Left forelimb (tissue), 1 donor: Measurements from ENCODE around the gene ASPHD2.
"Not testable (repeated sequence)": the region's sequence is repeated elsewhere in the genome, so short reads cannot be mapped to it uniquely, and the experiment has no call there.

Source experiments
- DNase-seq: peaks from one replicate; pipeline ENCODE4 v3.0.0-alpha.2; 2018; ENCODE audit warnings: low spot score

The ASPHD2 gene

GRCh38 chr22:26428515-26429457 is at the start of gene ASPHD2:
TSS of gene ASPHD2 (plus strand) at chr22:26429260. CDS start at chr22:26433616, 4,356 bp downstream.
- peak; percentile 89 for DNase-seq

- no peak for DNase-seq
Measured at GRCh38 chr22:26380072-26380830, 48.8 kb upstream of the ASPHD2 start.

GRCh38 chr22:26382782-26383181 is 46.3 kb upstream of the ASPHD2 start:
- DNase-seq: no peak

- no peak for DNase-seq
Measured at GRCh38 chr22:26383968-26384556, 45.0 kb upstream of the ASPHD2 start.

- DNase-seq: no peak
Measured at GRCh38 chr22:26385164-26385563, 43.9 kb upstream of the ASPHD2 start.

GRCh38 chr22:26389125-26389524 is 39.9 kb upstream of the ASPHD2 start:
- DNase-seq: no peak

GRCh38 chr22:26391091-26391490 is 38.0 kb upstream of the ASPHD2 start:
- no peak for DNase-seq

- no peak for DNase-seq
Measured at GRCh38 chr22:26391623-26392022, 37.4 kb upstream of the ASPHD2 start.

- DNase-seq: no peak
Measured at GRCh38 chr22:26393929-26394328, 35.1 kb upstream of the ASPHD2 start.

- DNase-seq: no peak
Measured at GRCh38 chr22:26394777-26395176, 34.3 kb upstream of the ASPHD2 start.

GRCh38 chr22:26395926-26396325 is 33.1 kb upstream of the ASPHD2 start:
- no peak for DNase-seq

- DNase-seq: no peak
Measured at GRCh38 chr22:26398741-26399153, 30.3 kb upstream of the ASPHD2 start.

- no peak for DNase-seq
Measured at GRCh38 chr22:26399289-26399688, 29.8 kb upstream of the ASPHD2 start.

- DNase-seq: no peak
Measured at GRCh38 chr22:26401726-26402125, 27.3 kb upstream of the ASPHD2 start.

- DNase-seq: no peak
Measured at GRCh38 chr22:26404851-26405421, 24.1 kb upstream of the ASPHD2 start.

GRCh38 chr22:26406118-26406517 is 22.9 kb upstream of the ASPHD2 start:
- DNase-seq: no peak

- not testable (repeated sequence) for DNase-seq
Measured at GRCh38 chr22:26408562-26409220, 20.4 kb upstream of the ASPHD2 start.

- no peak for DNase-seq
Measured at GRCh38 chr22:26409719-26410335, 19.2 kb upstream of the ASPHD2 start.

GRCh38 chr22:26410386-26410785 is 18.7 kb upstream of the ASPHD2 start:
- DNase-seq: no peak

GRCh38 chr22:26414347-26414746 is 14.7 kb upstream of the ASPHD2 start:
- no peak for DNase-seq

GRCh38 chr22:26416256-26416655 is 12.8 kb upstream of the ASPHD2 start:
- DNase-seq: no peak
